ENCODE measurements around the gene PACSIN1. TPM values are rescaled to one million over a fixed set of nuclear protein-coding genes. Genes with fewer than 3 reads are reported as not detected.

The PACSIN1 gene
- total RNA-seq, 2 experiments from 2014 or later: 19.3 to 88.4 TPM

GRCh38 chr6:34543421-34543820 is 77.5 kb downstream of the PACSIN1 start:
- ChIA-PET CTCF (ENCODE audit: unreplicated experiment) (no interaction called here), POLR2A (no interaction called here)
- Histone ChIP-seq H3K36me3 (ENCODE audit: insufficient read depth, low read length) (no peaks in the 10 kb centered on the region), H3K27ac (ENCODE audit: low read depth, low read length, poor library complexity, severe bottlenecking) (no peak overlapping the region), H3K4me3 (ENCODE audit: low read depth, low read length, poor library complexity, severe bottlenecking) (no peak overlapping the region), H2AFZ (ENCODE audit: low read length) (no peak overlapping the region), H3K4me2 (ENCODE audit: low read length) (no peak overlapping the region), H3K9me2 (ENCODE audit: insufficient read depth, low read length) (no peaks in the 10 kb centered on the region), H3K79me2 (ENCODE audit: insufficient read depth, low read depth, low read length) (no peaks in the 10 kb centered on the region), H4K20me1 (ENCODE audit: insufficient read depth, low read length) (no peaks in the 10 kb centered on the region), H3K4me1 (ENCODE audit: insufficient read depth, low read length, poor library complexity, severe bottlenecking) (no peaks in the 10 kb centered on the region), H3K9me3 (ENCODE audit: low read length) (no peaks in the 10 kb centered on the region)
- intact Hi-C loops (cut with micrococcal nuclease; ENCODE audit: unreplicated experiment): no loop called here
- DNase-seq (ENCODE audit: low spot score): no peak
- no TSS peak for BruUV-seq (replicated peaks)
- TF ChIP-seq CTCF (conservative IDR thresholded peaks at IDR 0.05; ENCODE audit: low read length) (no peak), EZH2phosphoT487 (IDR thresholded peaks at IDR 0.05; ENCODE audit: borderline replicate concordance, low read depth, low read length) (no peak)

- CTCF ChIA-PET (ENCODE audit: unreplicated experiment): no interaction called here
- BruUV-seq (replicated peaks): no TSS peak
- H3K4me2 ChIP-seq (ENCODE audit: low read length): no peak overlapping the region
These were observed 78.3 kb downstream of the PACSIN1 start for GRCh38 chr6:34544052-34544604.

More at GRCh38 chr6:34544052-34544604, 78.3 kb downstream of the PACSIN1 start:
- Histone ChIP-seq H4K20me1 (ENCODE audit: insufficient read depth, low read length) (no peaks in the 10 kb centered on the region), H3K79me2 (ENCODE audit: insufficient read depth, low read depth, low read length) (no peaks in the 10 kb centered on the region), H3K36me3 (ENCODE audit: insufficient read depth, low read length) (no peaks in the 10 kb centered on the region), H2AFZ (ENCODE audit: low read length) (no peak overlapping the region), H3K27ac (ENCODE audit: low read depth, low read length, poor library complexity, severe bottlenecking) (no peak overlapping the region), H3K4me3 (ENCODE audit: low read depth, low read length, poor library complexity, severe bottlenecking) (no peak overlapping the region), H3K9me2 (ENCODE audit: insufficient read depth, low read length) (no peaks in the 10 kb centered on the region), H3K9me3 (ENCODE audit: low read length) (no peaks in the 10 kb centered on the region), H3K4me1 (ENCODE audit: insufficient read depth, low read length, poor library complexity, severe bottlenecking) (no peaks in the 10 kb centered on the region)
- no peak for TF ChIP-seq CTCF (conservative IDR thresholded peaks at IDR 0.05; ENCODE audit: low read length)
- TF ChIP-seq EZH2phosphoT487 (IDR thresholded peaks at IDR 0.05; ENCODE audit: borderline replicate concordance, low read depth, low read length): no peak
- intact Hi-C loops (cut with micrococcal nuclease; ENCODE audit: unreplicated experiment): no loop called here
- POLR2A ChIA-PET: no interaction called here
- no peak for DNase-seq (ENCODE audit: low spot score)

Data from OCI-LY7 (cell line).